B cell (primary cell): ENCODE data around the gene IQCH. TPM values are rescaled to one million over a fixed set of nuclear protein-coding genes. Genes with fewer than 3 reads are reported as not detected.

ENCODE experiments used
- ATAC-seq: fragments of 200-7000 bp; cut with Tn5 transposase; one replicate; pipeline ENCODE4 v1.10.0; 2021; ENCODE audit warnings: low read depth, mild to moderate bottlenecking, moderate number of reproducible peaks, moderate library complexity
- CTCF ChIA-PET: fragments of 350-600 bp; sonication (Branson Sonifier 250); formaldehyde crosslinking; loops from one replicate; lab custom pipeline; 2021; ENCODE audit warnings: antibody characterized with exemption, inconsistent platforms; lab: Charles Lee
- POLR2A ChIA-PET: fragments of 350-600 bp; sonication (Branson Sonifier 250); formaldehyde crosslinking; loops from one replicate; lab custom pipeline; 2021; ENCODE audit warnings: antibody characterized with exemption; lab: Charles Lee
- DNase-seq: peaks from one replicate; pipeline ENCODE4 v3.0.0; 2013
- H2AFZ ChIP-seq: 2 replicates; pipeline ENCODE4 v1.6.1; 2012; ENCODE audit warnings: mild to moderate bottlenecking, low read depth, low read length; ENCODE audit not compliant: insufficient read depth, poor library complexity, severe bottlenecking
- H3K27ac ChIP-seq, 2 donors: 1 replicate in 1 of 2; 2 replicates in 1 of 2; pipeline ENCODE4 v1.5.1; 2012 to 2013; ENCODE audit warnings: low read length in 2 of 2, mild to moderate bottlenecking in 2 of 2, moderate library complexity in 1 of 2
- H3K27me3 ChIP-seq, 4 experiments: fragments of 200-600 bp in 1 of 4; sonication (generic) in 1 of 4; replicated peaks in 1 of 4; 1 replicate in 2 of 4; 2 replicates in 2 of 4; pipeline versions ENCODE4 v1.6.1 to v1.7.0; 2013 to 2016; ENCODE audit warnings: low read length in 3 of 4, mild to moderate bottlenecking in 2 of 4, mixed read lengths in 1 of 4, moderate library complexity in 1 of 4; ENCODE audit not compliant: insufficient read depth in 4 of 4, control insufficient read depth in 3 of 4; ENCODE audit errors: control extremely low read depth in 1 of 4
- H3K36me3 ChIP-seq, 2 experiments: replicated peaks in 1 of 2; 1 replicate in 1 of 2; 2 replicates in 1 of 2; pipeline versions ENCODE4 v1.6.1 to v1.7.1; 2013; ENCODE audit warnings: low read length in 1 of 2; ENCODE audit not compliant: insufficient read depth in 2 of 2, control insufficient read depth in 1 of 2; ENCODE audit errors: control extremely low read depth in 1 of 2, extremely low read depth in 1 of 2
- H3K4me1 ChIP-seq, 2 donors: fragments of 200-600 bp in 1 of 2; sonication (generic) in 1 of 2; 1 replicate in 1 of 2; 2 replicates in 1 of 2; pipeline versions ENCODE4 v1.5.1 to v1.6.1; 2013 to 2017; ENCODE audit warnings: low read length in 2 of 2; ENCODE audit not compliant: control insufficient read depth in 2 of 2, insufficient read depth in 2 of 2
- H3K4me2 ChIP-seq: replicated peaks from 2 replicates; pipeline ENCODE3; 2012; ENCODE audit warnings: mild to moderate bottlenecking, low read depth, low read length; ENCODE audit not compliant: poor library complexity, severe bottlenecking
- H3K4me3 ChIP-seq, 5 experiments: fragments of 200-600 bp in 1 of 5; sonication (generic) in 1 of 5; 1 replicate in 3 of 5; 2 replicates in 2 of 5; pipeline versions ENCODE4 v1.5.1 to v1.7.0; 2011 to 2016; ENCODE audit warnings: low read length in 4 of 5, mild to moderate bottlenecking in 4 of 5, low read depth in 2 of 5, control low read depth in 1 of 5, moderate library complexity in 1 of 5; ENCODE audit not compliant: insufficient read depth in 1 of 5; ENCODE audit errors: control extremely low read depth in 1 of 5, extremely low read depth in 1 of 5
- H3K79me2 ChIP-seq: fragments of 200-600 bp; sonication (generic); one replicate; pipeline ENCODE4 v1.6.0; 2016; ENCODE audit warnings: low read length; ENCODE audit not compliant: control insufficient read depth, insufficient read depth
- H3K9ac ChIP-seq: fragments of 200-600 bp; sonication (generic); 2 replicates; pipeline ENCODE4 v1.6.1; 2017; ENCODE audit warnings: mild to moderate bottlenecking, low read length, moderate library complexity
- H3K9me3 ChIP-seq, 3 donors: one replicate each; pipeline versions ENCODE4 v1.6.1 to v1.7.1; 2013; ENCODE audit warnings: low read length in 2 of 3; ENCODE audit not compliant: control insufficient read depth in 2 of 3, insufficient read depth in 1 of 3; ENCODE audit errors: control extremely low read depth in 1 of 3
- H4K20me1 ChIP-seq: 2 replicates; pipeline ENCODE4 v1.6.0; 2012; ENCODE audit warnings: mild to moderate bottlenecking, low read length; ENCODE audit not compliant: insufficient read depth, control insufficient read depth, poor library complexity, severe bottlenecking
- H3K27ac Mint-ChIP-seq: one replicate; pipeline ENCODE4 v1.8.0; 2021; ENCODE audit warnings: mixed read lengths
- H3K27me3 Mint-ChIP-seq: one replicate; pipeline ENCODE4 v1.8.0; 2021; ENCODE audit warnings: mixed read lengths
- H3K4me1 Mint-ChIP-seq: one replicate; pipeline ENCODE4 v1.8.0; 2021; ENCODE audit warnings: mixed read lengths
- H3K4me3 Mint-ChIP-seq: one replicate; pipeline ENCODE4 v1.8.0; 2021; ENCODE audit warnings: mixed read lengths
- H3K9me3 Mint-ChIP-seq: one replicate; pipeline ENCODE4 v1.8.0; 2022; ENCODE audit warnings: mixed read lengths; ENCODE audit not compliant: insufficient read depth
- CTCF ChIP-seq: fragments of 200-600 bp; IDR thresholded peaks from one replicate; pipeline ENCODE4 v1.8.0; 2022; ENCODE audit warnings: antibody characterized with exemption, mild to moderate bottlenecking
- EZH2 ChIP-seq: IDR thresholded peaks from 2 replicates; pipeline ENCODE4 v1.6.1; 2012; ENCODE audit warnings: borderline replicate concordance, low read depth, mild to moderate bottlenecking, moderate library complexity, low read length; ENCODE audit not compliant: insufficient read depth, poor library complexity, severe bottlenecking
- WGBS: methylation state at CpG from one replicate; pipeline ENCODE4 v1.1.5; 2013; ENCODE audit warnings: missing lambda C conversion rate; ENCODE audit not compliant: insufficient coverage; 5-methylcytosine and 5-hydroxymethylcytosine counted together
- intact Hi-C: fragments of 100-400 bp; cut with micrococcal nuclease; formaldehyde crosslinking; loops from one replicate; pipeline ENCODE4 v1.10.0; 2022
- polyA plus RNA-seq: library from polyadenylated mRNA; depleted of rRNA; stranded (reverse); fragments of >200 nt; gene quantifications from 2 replicates; pipeline ENCODE4 v1.2.3, GENCODE V29; 2012
- total RNA-seq, 2 donors: library from RNA; stranded (reverse); fragments of 120-200 nt in 1 of 2; gene quantifications; 1 replicate in 1 of 2; 2 replicates in 1 of 2; pipeline versions ENCODE4 v1.2.3 to v1.2.4, GENCODE V29; 2013 to 2022

IQCH gene
- total and polyA plus RNA-seq, 2 donors (not counting 1 experiment from before 2014, with no cell fraction given), result 1.6 TPM; not detected in 1

GRCh38 chr15:67379530-67379929 is 124.9 kb downstream of the IQCH start:
- no peak for DNase-seq
- Histone ChIP-seq H3K27ac (no peak overlapping the region), H3K4me3 (no peak overlapping the region), H3K4me1 (no peaks in the 10 kb centered on the region), H3K9me3 (no peaks in the 10 kb centered on the region), H3K36me3 (no peaks in the 10 kb centered on the region), H4K20me1 (no peaks in the 10 kb centered on the region), H3K79me2 (no peaks in the 10 kb centered on the region), H3K27me3 (peaks cover 0 to 6% (median 0%) of the 10 kb centered on the region in 4 experiments), H2AFZ (no peak overlapping the region), H3K4me2 (no peak overlapping the region), H3K9ac (no peak overlapping the region)
- POLR2A ChIA-PET, result no interaction called here
- TF ChIP-seq EZH2 (no peak), CTCF (no peak)
- H3K9me3 Mint-ChIP-seq, result no peaks in the 10 kb centered on the region
- CTCF ChIA-PET, result no interaction called here
- intact Hi-C loops, result no loop called here
- WGBS, result 93% methylated on average over 2 of the region's 3 CpGs
- H3K4me3 Mint-ChIP-seq, result no peak overlapping the region
- H3K27me3 Mint-ChIP-seq, result peaks cover 18% of the 10 kb centered on the region
- H3K27ac Mint-ChIP-seq, result no peak overlapping the region
- H3K4me1 Mint-ChIP-seq, result no peaks in the 10 kb centered on the region
- ATAC-seq, result no peak

GRCh38 chr15:67380921-67381320 is 126.3 kb downstream of the IQCH start:
- DNase-seq (no peak), ATAC-seq (no peak)
- Mint-ChIP-seq H3K9me3 (no peaks in the 10 kb centered on the region), H3K4me1 (no peaks in the 10 kb centered on the region), H3K27ac (no peak overlapping the region), H3K27me3 (peaks cover 24% of the 10 kb centered on the region), H3K4me3 (no peak overlapping the region)
- no peaks in the 10 kb centered on the region for H3K4me1 ChIP-seq
- POLR2A ChIA-PET, result no interaction called here
- no peak overlapping the region for H3K27ac ChIP-seq
- CTCF ChIA-PET, result no interaction called here
- no peak for TF ChIP-seq CTCF
- TF ChIP-seq EZH2, result no peak
- H3K4me3 ChIP-seq, result no peak overlapping the region
- no peak overlapping the region for H3K4me2 ChIP-seq
- H3K36me3 ChIP-seq, result no peaks in the 10 kb centered on the region
- no peak overlapping the region for H2AFZ ChIP-seq
- no peaks in the 10 kb centered on the region for H4K20me1 ChIP-seq
- intact Hi-C loops, result no loop called here
- H3K27me3 ChIP-seq, result peaks cover 0 to 6% (median 0%) of the 10 kb centered on the region in 4 experiments
- no peaks in the 10 kb centered on the region for H3K9me3 ChIP-seq
- no peaks in the 10 kb centered on the region for H3K79me2 ChIP-seq
- 93% methylated on average over 1 of the region's 1 CpG for WGBS
- H3K9ac ChIP-seq, result no peak overlapping the region
